Cardiac muscle cell (in vitro differentiated cells and primary cell): ENCODE results near the gene ARHGEF28. TPM values are rescaled to one million over a fixed set of nuclear protein-coding genes. Genes with fewer than 3 reads are reported as not detected.
A peak's percentile ranks its signal among the peaks of the same experiment; 100 is the strongest.

ENCODE experiments used
- DNase-seq, 2 donors: peaks; one replicate each; pipeline versions ENCODE4 v3.0.0 to v3.0.0-alpha.2; 2010 to 2017; ENCODE audit warnings: low read depth in 1 of 2, low spot score in 1 of 2
- H3K27ac ChIP-seq: fragments of 200-600 bp; sonication (generic); 2 replicates; pipeline ENCODE4 v1.5.1; 2016
- H3K27me3 ChIP-seq: fragments of 200-600 bp; sonication (generic); 2 replicates; pipeline ENCODE4 v1.6.0; 2016; ENCODE audit warnings: control low read depth
- H3K36me3 ChIP-seq: fragments of 200-600 bp; sonication (generic); 2 replicates; pipeline ENCODE4 v1.5.1; 2016; ENCODE audit warnings: control low read depth
- H3K4me1 ChIP-seq: fragments of 200-600 bp; sonication (generic); 2 replicates; pipeline ENCODE4 v1.8.1; 2017; ENCODE audit warnings: low read depth, mild to moderate bottlenecking, mixed run types
- H3K4me3 ChIP-seq: fragments of 200-600 bp; sonication (generic); 2 replicates; pipeline ENCODE4 v1.5.1; 2016; ENCODE audit warnings: mild to moderate bottlenecking
- H3K9me3 ChIP-seq: fragments of 200-600 bp; sonication (generic); 2 replicates; pipeline ENCODE4 v1.5.1; 2017; ENCODE audit warnings: low read depth, mild to moderate bottlenecking, control low read depth
- CTCF ChIP-seq: IDR thresholded peaks from 2 replicates; pipeline ENCODE4 v1.5.1; 2012; ENCODE audit warnings: low read depth, mild to moderate bottlenecking, low read length
- polyA plus RNA-seq: library from polyadenylated mRNA; unstranded; fragments of >200 nt; fragmentation: Nextera tagmentation; extraction: Ambion mirVana; gene quantifications from 2 replicates; pipeline ENCODE4 v1.2.1, GENCODE V29; 2016
- total RNA-seq: library from RNA; depleted of rRNA; stranded (reverse); fragments of >200 nt; gene quantifications from 2 replicates; pipeline ENCODE4 v1.2.3, GENCODE V29; 2016

Gene ARHGEF28
- total and polyA plus RNA-seq, 2 experiments from 2014 or later, result 0.30 TPM; not detected in 1

- Histone ChIP-seq H3K36me3 (no peaks in the 10 kb centered on the region), H3K4me3 (no peak overlapping the region), H3K27me3 (no peaks in the 10 kb centered on the region), H3K4me1 (no peaks in the 10 kb centered on the region), H3K27ac (no peak overlapping the region), H3K9me3 (no peaks in the 10 kb centered on the region)
- no peak for DNase-seq
- no peak for TF ChIP-seq CTCF
These were observed 313.6 kb downstream of the ARHGEF28 start for GRCh38 chr5:73939557-73939956.

GRCh38 chr5:73940026-73940425, 314.0 kb downstream of the ARHGEF28 start:
- no peak overlapping the region for H3K27ac ChIP-seq
- no peak for TF ChIP-seq CTCF
- H3K4me1 ChIP-seq, result no peaks in the 10 kb centered on the region
- peak in 1 of 2 donors; percentile 38 for DNase-seq
- no peaks in the 10 kb centered on the region for H3K27me3 ChIP-seq
- H3K36me3 ChIP-seq, result no peaks in the 10 kb centered on the region
- H3K9me3 ChIP-seq, result no peaks in the 10 kb centered on the region
- no peak overlapping the region for H3K4me3 ChIP-seq

- Histone ChIP-seq H3K4me1 (no peaks in the 10 kb centered on the region), H3K9me3 (no peaks in the 10 kb centered on the region), H3K4me3 (no peak overlapping the region), H3K27me3 (no peaks in the 10 kb centered on the region), H3K27ac (no peak overlapping the region), H3K36me3 (no peaks in the 10 kb centered on the region)
- no peak for TF ChIP-seq CTCF
- no peak for DNase-seq
These were observed 314.8 kb downstream of the ARHGEF28 start for GRCh38 chr5:73940801-73941200.

- Histone ChIP-seq H3K27ac (no peak overlapping the region), H3K4me3 (no peak overlapping the region), H3K9me3 (no peaks in the 10 kb centered on the region), H3K36me3 (no peaks in the 10 kb centered on the region), H3K27me3 (no peaks in the 10 kb centered on the region), H3K4me1 (no peaks in the 10 kb centered on the region)
- no peak for TF ChIP-seq CTCF
- no peak for DNase-seq
These were observed 316.8 kb downstream of the ARHGEF28 start for GRCh38 chr5:73942783-73943182.

GRCh38 chr5:73943397-73943796, 317.4 kb downstream of the ARHGEF28 start:
- no peak for TF ChIP-seq CTCF
- DNase-seq, result no peak
- Histone ChIP-seq H3K27ac (no peak overlapping the region), H3K4me1 (no peaks in the 10 kb centered on the region), H3K36me3 (no peaks in the 10 kb centered on the region), H3K4me3 (no peak overlapping the region), H3K27me3 (no peaks in the 10 kb centered on the region), H3K9me3 (no peaks in the 10 kb centered on the region)

GRCh38 chr5:73944581-73944980, 318.6 kb downstream of the ARHGEF28 start:
- Histone ChIP-seq H3K4me1 (no peaks in the 10 kb centered on the region), H3K27ac (no peak overlapping the region), H3K36me3 (no peaks in the 10 kb centered on the region), H3K9me3 (no peaks in the 10 kb centered on the region), H3K27me3 (no peaks in the 10 kb centered on the region), H3K4me3 (no peak overlapping the region)
- DNase-seq, result no peak
- no peak for TF ChIP-seq CTCF
